Right forelimb (tissue), 1 donor: Measurements from ENCODE around the gene ECHS1.
"Not testable (repeated sequence)": the region's sequence is repeated elsewhere in the genome, so short reads cannot be mapped to it uniquely, and the experiment has no call there.

ENCODE experiments used
- DNase-seq: peaks from one replicate; pipeline ENCODE4 v3.0.0-alpha.2; 2018

Gene ECHS1

GRCh38 chr10:133320852-133321422, 52.2 kb downstream of the ECHS1 start:
- DNase-seq = not testable (repeated sequence)

GRCh38 chr10:133318494-133319127, 54.5 kb downstream of the ECHS1 start:
- DNase-seq = no peak

- no peak for DNase-seq
These were observed 56.4 kb downstream of the ECHS1 start for GRCh38 chr10:133316732-133317131.

GRCh38 chr10:133316266-133316665, 56.9 kb downstream of the ECHS1 start:
- DNase-seq = no peak

- DNase-seq = no peak
These were observed 57.3 kb downstream of the ECHS1 start for GRCh38 chr10:133315847-133316246.

- no peak for DNase-seq
These were observed 58.2 kb downstream of the ECHS1 start for GRCh38 chr10:133314911-133315310.

GRCh38 chr10:133313192-133313591, 60.0 kb downstream of the ECHS1 start:
- DNase-seq = no peak

GRCh38 chr10:133312769-133313145, 60.4 kb downstream of the ECHS1 start:
- DNase-seq = no peak
